GM21825 (cell line): ENCODE data around the gene CEP112.
"Not testable (repeated sequence)": the region's sequence is repeated elsewhere in the genome, so short reads cannot be mapped to it uniquely, and the experiment has no call there.

Experiments
- ATAC-seq: cut with Tn5 transposase; IDR thresholded peaks from one replicate; pipeline ENCODE4 v1.9.1; 2021; ENCODE audit warnings: mild to moderate bottlenecking, moderate library complexity; ENCODE audit not compliant: unreplicated experiment

The CEP112 gene

GRCh38 chr17:65841089-65841488, 350.8 kb downstream of the CEP112 start:
- no peak for ATAC-seq

- not testable (repeated sequence) for ATAC-seq
These were observed 354.7 kb downstream of the CEP112 start for GRCh38 chr17:65837232-65837631.

- ATAC-seq: no peak
These were observed 358.7 kb downstream of the CEP112 start for GRCh38 chr17:65833214-65833613.

- ATAC-seq: no peak
These were observed 361.6 kb downstream of the CEP112 start for GRCh38 chr17:65830356-65830755.

- not testable (repeated sequence) for ATAC-seq
These were observed 365.4 kb downstream of the CEP112 start for GRCh38 chr17:65826577-65826976.

GRCh38 chr17:65824901-65825300, 367.0 kb downstream of the CEP112 start:
- no peak for ATAC-seq

- ATAC-seq: no peak
These were observed 368.2 kb downstream of the CEP112 start for GRCh38 chr17:65823713-65824112.

- ATAC-seq: no peak
These were observed 371.1 kb downstream of the CEP112 start for GRCh38 chr17:65820811-65821210.

GRCh38 chr17:65820306-65820705, 371.6 kb downstream of the CEP112 start:
- ATAC-seq: no peak

GRCh38 chr17:65819810-65820209, 372.1 kb downstream of the CEP112 start:
- no peak for ATAC-seq

- no peak for ATAC-seq
These were observed 374.0 kb downstream of the CEP112 start for GRCh38 chr17:65817951-65818350.

- ATAC-seq: no peak
These were observed 377.5 kb downstream of the CEP112 start for GRCh38 chr17:65814418-65814817.

GRCh38 chr17:65813306-65813705, 378.6 kb downstream of the CEP112 start:
- ATAC-seq: no peak

GRCh38 chr17:65811043-65811442, 380.9 kb downstream of the CEP112 start:
- ATAC-seq: no peak

GRCh38 chr17:65809366-65809765, 382.6 kb downstream of the CEP112 start:
- ATAC-seq: no peak

- ATAC-seq: not testable (repeated sequence)
These were observed 383.4 kb downstream of the CEP112 start for GRCh38 chr17:65808566-65808965.

GRCh38 chr17:65807361-65807760, 384.6 kb downstream of the CEP112 start:
- no peak for ATAC-seq

GRCh38 chr17:65801513-65801912, 390.4 kb downstream of the CEP112 start:
- no peak for ATAC-seq

- ATAC-seq: no peak
These were observed 391.3 kb downstream of the CEP112 start for GRCh38 chr17:65800655-65801054.

GRCh38 chr17:65799869-65800268, 392.1 kb downstream of the CEP112 start:
- ATAC-seq: no peak

GRCh38 chr17:65799454-65799853, 392.5 kb downstream of the CEP112 start:
- ATAC-seq: no peak

GRCh38 chr17:65797809-65798208, 394.1 kb downstream of the CEP112 start:
- no peak for ATAC-seq

- no peak for ATAC-seq
These were observed 394.8 kb downstream of the CEP112 start for GRCh38 chr17:65797101-65797500.

- ATAC-seq: no peak
These were observed 397.4 kb downstream of the CEP112 start for GRCh38 chr17:65794572-65794971.
